GM21423 (cell line): ENCODE results near the gene CXCL1.

Experiments used
- ATAC-seq: cut with Tn5 transposase; IDR thresholded peaks from one replicate; pipeline ENCODE4 v1.9.1; 2021; ENCODE audit warnings: mild to moderate bottlenecking, moderate library complexity; ENCODE audit not compliant: unreplicated experiment

Gene CXCL1

GRCh38 chr4:73869130-73870055 is at the start of gene CXCL1:
Gene CXCL1 (plus strand): TSS chr4:73869393. CDS start chr4:73869471, 78 bp downstream.
- ATAC-seq: no peak

- no peak for ATAC-seq
These were observed 47.9 kb upstream of the CXCL1 start for GRCh38 chr4:73821325-73821724.

- no peak for ATAC-seq
These were observed 46.8 kb upstream of the CXCL1 start for GRCh38 chr4:73822389-73822788.

- no peak for ATAC-seq
These were observed 46.2 kb upstream of the CXCL1 start for GRCh38 chr4:73822812-73823504.

- no peak for ATAC-seq
These were observed 45.4 kb upstream of the CXCL1 start for GRCh38 chr4:73823760-73824159.

GRCh38 chr4:73828956-73829355 is 40.2 kb upstream of the CXCL1 start:
- no peak for ATAC-seq

GRCh38 chr4:73831569-73831968 is 37.6 kb upstream of the CXCL1 start:
- no peak for ATAC-seq

- ATAC-seq: no peak
These were observed 36.4 kb upstream of the CXCL1 start for GRCh38 chr4:73832651-73833237.

- ATAC-seq: no peak
These were observed 32.6 kb upstream of the CXCL1 start, which contains the start of gene CXCL6 for GRCh38 chr4:73836373-73837279. Gene CXCL6 (plus strand): TSS chr4:73836678. CDS start chr4:73836751, 73 bp downstream.

- ATAC-seq: no peak
These were observed 30.1 kb upstream of the CXCL1 start for GRCh38 chr4:73839071-73839470.

GRCh38 chr4:73839715-73840114 is 29.5 kb upstream of the CXCL1 start:
- no peak for ATAC-seq

GRCh38 chr4:73841243-73841925 is 27.8 kb upstream of the CXCL1 start:
- no peak for ATAC-seq

GRCh38 chr4:73842696-73843095 is 26.5 kb upstream of the CXCL1 start:
- no peak for ATAC-seq

GRCh38 chr4:73843369-73843768 is 25.8 kb upstream of the CXCL1 start:
- no peak for ATAC-seq

GRCh38 chr4:73844345-73844744 is 24.8 kb upstream of the CXCL1 start:
- ATAC-seq: no peak

- no peak for ATAC-seq
These were observed 24.4 kb upstream of the CXCL1 start for GRCh38 chr4:73844806-73845205.

- ATAC-seq: no peak
These were observed 21.5 kb upstream of the CXCL1 start for GRCh38 chr4:73847526-73848182.

- ATAC-seq: no peak
These were observed 20.9 kb upstream of the CXCL1 start for GRCh38 chr4:73848183-73848777.
